Naive thymus-derived CD4-positive, alpha-beta T cell (primary cell): ENCODE measurements around the gene NUDT3. TPM values are rescaled to one million over a fixed set of nuclear protein-coding genes. Genes with fewer than 3 reads are reported as not detected.

ENCODE experiments used
- ATAC-seq: fragments of 150-1000 bp; cut with Tn5 transposase; 2 replicates; pipeline ENCODE4 v1.10.0; 2021; ENCODE audit warnings: mild to moderate bottlenecking, moderate library complexity
- CTCF ChIA-PET: fragments of 350-600 bp; sonication (Branson Sonifier 250); formaldehyde crosslinking; loops from one replicate; lab custom pipeline; 2021; ENCODE audit warnings: antibody characterized with exemption; lab: Charles Lee
- POLR2A ChIA-PET: fragments of 350-600 bp; sonication (Branson Sonifier 250); formaldehyde crosslinking; loops from one replicate; lab custom pipeline; 2021; ENCODE audit warnings: antibody characterized with exemption, inconsistent platforms; lab: Charles Lee
- DNase-seq, 9 donors: peaks; one replicate each; pipeline versions ENCODE4 v3.0.0 to v3.0.0-alpha.2; 2020 to 2022; ENCODE audit warnings: mixed read lengths in 1 of 9
- H3K27ac ChIP-seq: one replicate; pipeline ENCODE4 v1.7.0; 2013; ENCODE audit warnings: mild to moderate bottlenecking, low read depth, low read length, moderate library complexity
- H3K27me3 ChIP-seq, 2 donors: one replicate each; pipeline ENCODE4 v1.7.0; 2013; ENCODE audit warnings: low read length in 2 of 2, mild to moderate bottlenecking in 2 of 2, moderate library complexity in 2 of 2; ENCODE audit not compliant: control insufficient read depth in 2 of 2, insufficient read depth in 2 of 2
- H3K36me3 ChIP-seq, 3 experiments: 1 replicate in 2 of 3; 2 replicates in 1 of 3; pipeline ENCODE4 v1.7.0; 2013; ENCODE audit warnings: low read length in 3 of 3, mild to moderate bottlenecking in 3 of 3, moderate library complexity in 1 of 3; ENCODE audit not compliant: insufficient read depth in 3 of 3, control insufficient read depth in 2 of 3
- H3K4me1 ChIP-seq, 2 donors: one replicate each; pipeline ENCODE4 v1.7.0; 2013; ENCODE audit warnings: low read length in 2 of 2, mild to moderate bottlenecking in 2 of 2, moderate library complexity in 1 of 2; ENCODE audit not compliant: control insufficient read depth in 2 of 2, insufficient read depth in 2 of 2
- H3K4me3 ChIP-seq: 2 replicates; pipeline ENCODE4 v1.7.0; 2013; ENCODE audit warnings: mild to moderate bottlenecking, low read length
- H3K9me3 ChIP-seq, 3 experiments: 1 replicate in 2 of 3; 2 replicates in 1 of 3; pipeline ENCODE4 v1.7.0; 2013; ENCODE audit warnings: low read length in 3 of 3; ENCODE audit not compliant: control insufficient read depth in 2 of 3
- H3K27ac Mint-ChIP-seq, 9 donors: one replicate each; pipeline ENCODE4 v1.8.0; 2020 to 2022; ENCODE audit warnings: mixed read lengths in 9 of 9, mild to moderate bottlenecking in 8 of 9, moderate library complexity in 5 of 9, inconsistent platforms in 2 of 9
- H3K27me3 Mint-ChIP-seq, 5 donors: one replicate each; pipeline ENCODE4 v1.8.0; 2021 to 2022; ENCODE audit warnings: mixed read lengths in 5 of 5, mild to moderate bottlenecking in 1 of 5
- H3K36me3 Mint-ChIP-seq, 5 donors: one replicate each; pipeline ENCODE4 v1.8.0; 2020 to 2022; ENCODE audit warnings: mixed read lengths in 5 of 5, mild to moderate bottlenecking in 3 of 5, inconsistent platforms in 1 of 5
- H3K4me1 Mint-ChIP-seq, 7 donors: one replicate each; pipeline ENCODE4 v1.8.0; 2020 to 2022; ENCODE audit warnings: mixed read lengths in 7 of 7, mild to moderate bottlenecking in 3 of 7, inconsistent platforms in 1 of 7
- H3K4me3 Mint-ChIP-seq, 10 donors: one replicate each; pipeline ENCODE4 v1.8.0; 2020 to 2022; ENCODE audit warnings: mild to moderate bottlenecking in 10 of 10, mixed read lengths in 10 of 10, moderate library complexity in 6 of 10, inconsistent platforms in 2 of 10
- H3K9me3 Mint-ChIP-seq, 11 donors: one replicate each; pipeline ENCODE4 v1.8.0; 2020 to 2022; ENCODE audit warnings: mixed read lengths in 11 of 11, mild to moderate bottlenecking in 4 of 11, inconsistent platforms in 1 of 11, moderate library complexity in 1 of 11
- intact Hi-C, 2 donors: fragments of 100-400 bp; cut with micrococcal nuclease; formaldehyde crosslinking; loops; one replicate each; pipeline ENCODE4 v1.15.1; 2023
- polyA plus RNA-seq, 2 donors: library from polyadenylated mRNA; unstranded; fragments of 300-500 nt; fragmentation: Illumina TruSeq; gene quantifications; one replicate each; pipeline ENCODE4 v1.2.3, GENCODE V29; 2021
- total RNA-seq, 6 experiments: library from RNA in 5 of 6; stranded (reverse) in 5 of 6; gene quantifications; 1 replicate in 5 of 6; 2 replicates in 1 of 6; pipeline ENCODE4 v1.2.3 and lab custom pipeline; 2021 to 2026

Gene NUDT3
- total and polyA plus RNA-seq, 7 experiments from 2014 or later = 10.4 to 29.7 (median 23.4) TPM

DNA sequence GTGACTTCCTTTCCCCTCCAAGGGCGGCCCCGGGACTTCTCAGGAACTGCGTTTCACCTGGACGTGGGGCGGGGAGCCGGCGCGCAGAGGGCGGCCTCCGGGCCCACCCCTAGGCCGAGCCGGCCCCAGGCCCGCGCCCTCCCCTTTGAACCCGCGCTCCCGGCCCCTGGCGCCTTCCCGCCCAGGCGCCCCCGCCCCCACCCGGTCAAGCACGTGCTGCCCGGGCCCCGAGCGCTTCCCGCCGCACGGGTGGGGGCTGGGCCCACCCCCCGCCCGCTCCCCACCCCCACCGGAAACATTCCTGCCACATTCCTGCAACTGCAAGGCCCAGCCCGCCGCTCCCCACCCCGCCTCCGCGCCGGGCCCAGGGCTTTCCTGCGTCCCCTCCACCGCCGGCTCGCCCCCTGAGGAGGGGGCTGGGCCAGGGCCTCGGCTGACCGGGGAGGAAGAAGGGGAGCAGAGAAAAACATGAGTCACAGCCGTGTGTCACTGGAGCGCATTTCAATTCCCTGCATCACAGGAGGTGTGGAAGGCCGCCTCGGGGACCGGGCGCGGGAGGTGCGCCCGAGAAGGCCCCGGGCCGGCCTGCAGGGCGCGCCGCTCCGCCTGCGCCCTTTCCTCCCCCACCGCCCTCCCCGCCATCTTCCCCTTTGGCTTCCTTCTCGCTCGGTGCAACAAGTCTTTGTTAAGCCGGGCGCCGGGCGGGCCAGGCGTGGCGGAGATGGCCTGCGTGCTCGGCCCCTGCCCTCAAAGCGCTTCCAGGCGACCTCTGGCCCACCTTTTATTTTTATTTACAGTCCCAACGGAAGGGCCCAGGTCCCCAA, 156.9 kb downstream of the NUDT3 start:
- Histone ChIP-seq H3K4me1 (peaks cover 13 to 15% of the 10 kb centered on the region in 2 donors), H3K36me3 (peaks cover 0 to 14% (median 0%) of the 10 kb centered on the region in 3 experiments), H3K4me3 (peak overlapping the region; percentile 66), H3K27ac (peak overlapping the region; percentile 99), H3K9me3 (no peaks in the 10 kb centered on the region), H3K27me3 (no peaks in the 10 kb centered on the region)
- ATAC-seq (peak; percentile 55), DNase-seq (peak in 6 of 9 donors; percentile 22 to 73 (median 62))
- Mint-ChIP-seq H3K4me3 (peak overlapping the region; percentile 88 to 96 (median 94)), H3K27ac (peak overlapping the region; percentile 89 to 99 (median 98)), H3K4me1 (peaks cover 16 to 35% (median 29%) of the 10 kb centered on the region in 7 donors), H3K27me3 (no peaks in the 10 kb centered on the region), H3K9me3 (no peaks in the 10 kb centered on the region), H3K36me3 (peaks cover 0 to 3% (median 0%) of the 10 kb centered on the region in 5 donors)
- intact Hi-C loops = loop anchor here (1.0 to 10.0 kb wide), 18 partner anchors 11 to 1393 kb away; partner anchors contain the start of genes ANKS1A (in 2 of the 2), SMIM29 (in 2 of the 2), TAF11 (in 2 of the 2) and BLTP3A (in 1 of the 2)
- CTCF ChIA-PET = interaction anchor here (1.1 to 1.3 kb wide), 2 partner anchors 9 to 40 kb away, joined by 3 to 4 read pairs; no protein-coding TSS in a partner anchor
- POLR2A ChIA-PET = interaction anchor here (1.2 to 2.2 kb wide), 11 partner anchors 9 to 657 kb away, joined by 3 to 45 read pairs (median 12); partner anchors contain the start of genes NUDT3 and SMIM29

DNA sequence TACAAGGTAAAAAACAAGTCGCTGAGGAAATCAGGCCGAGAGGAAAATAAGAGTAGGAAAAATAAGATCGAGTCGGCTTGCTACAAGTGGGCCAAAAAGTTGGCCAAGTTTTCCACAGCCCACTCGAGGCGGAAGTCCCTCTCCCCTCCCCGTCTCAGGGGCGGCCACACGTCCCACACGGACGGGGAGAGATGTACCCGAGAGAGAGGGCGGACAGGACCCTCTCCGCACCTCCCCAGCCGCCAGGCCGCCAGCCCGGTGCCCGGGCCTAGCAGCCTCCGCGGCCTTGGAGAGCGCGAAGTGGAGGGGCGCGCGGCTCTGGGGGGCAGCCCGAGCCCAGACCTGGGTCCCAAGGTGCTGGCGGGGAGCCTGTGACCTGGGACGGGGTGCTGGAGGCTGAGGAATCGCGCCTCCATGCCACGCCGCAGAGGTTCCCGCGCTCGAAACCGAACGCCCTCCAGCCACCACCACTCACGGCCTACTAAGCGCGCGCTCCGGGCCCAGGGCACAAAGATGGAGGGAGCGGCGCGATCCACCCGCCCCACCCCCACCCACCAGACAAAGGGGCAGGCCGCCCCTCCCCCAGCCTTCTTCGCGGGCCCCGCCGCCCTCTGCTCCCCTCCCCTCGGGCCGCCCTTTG, 157.7 kb downstream of the NUDT3 start:
- no peaks in the 10 kb centered on the region for H3K27me3 Mint-ChIP-seq

DNA sequence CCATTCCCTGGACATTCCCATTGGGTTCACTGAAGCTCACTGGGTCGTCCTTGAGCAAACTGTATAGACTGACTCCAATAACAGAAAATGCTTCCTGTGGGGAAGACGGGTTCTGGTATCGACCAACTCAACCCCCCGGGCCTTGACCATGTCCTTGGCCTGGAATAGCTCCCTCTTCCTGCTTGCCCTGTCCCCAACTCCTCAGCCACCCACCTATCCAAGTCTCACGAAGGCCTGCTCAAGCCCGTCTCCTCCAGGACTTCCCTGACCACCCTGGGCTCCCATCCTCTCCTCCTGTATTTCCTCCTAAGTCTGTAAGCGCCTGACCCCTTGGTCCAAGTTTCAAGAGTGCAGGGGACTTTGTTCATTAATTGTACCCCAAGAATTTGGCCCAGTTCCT, 158.6 kb downstream of the NUDT3 start:
- no peaks in the 10 kb centered on the region for H3K9me3 Mint-ChIP-seq
- H3K36me3 Mint-ChIP-seq = peaks cover 0 to 3% (median 0%) of the 10 kb centered on the region in 5 donors

More for the DNA sequence above, 157.7 kb downstream of the NUDT3 start:
- H3K27ac Mint-ChIP-seq = peak overlapping the region; percentile 64 to 90 (median 84)
- Histone ChIP-seq H3K9me3 (no peaks in the 10 kb centered on the region), H3K27me3 (no peaks in the 10 kb centered on the region), H3K36me3 (peaks cover 0 to 7% (median 0%) of the 10 kb centered on the region in 3 experiments), H3K27ac (peak overlapping the region; percentile 99), H3K4me3 (no peak overlapping the region), H3K4me1 (peaks cover 12 to 15% of the 10 kb centered on the region in 2 donors)
- peaks cover 0 to 3% (median 0%) of the 10 kb centered on the region in 5 donors for H3K36me3 Mint-ChIP-seq
- H3K4me3 Mint-ChIP-seq = peak overlapping the region; percentile 26 to 85 (median 65)
- ChIA-PET CTCF (no interaction called here), POLR2A (interaction anchor here (1.3 to 3.0 kb wide), 2 partner anchors 9 to 11 kb away, joined by 4 to 17 read pairs; no protein-coding TSS in a partner anchor)
- peaks cover 16 to 27% (median 24%) of the 10 kb centered on the region in 7 donors for H3K4me1 Mint-ChIP-seq
- no peaks in the 10 kb centered on the region for H3K9me3 Mint-ChIP-seq
- ATAC-seq = no peak
- peak in 1 of 9 donors; percentile 16 for DNase-seq
- intact Hi-C loops = loop anchor here (1.0 to 10.0 kb wide), 10 partner anchors 38 to 1392 kb away; partner anchors contain the start of genes ANKS1A (in 2 of the 2), TAF11 (in 2 of the 2), ILRUN (in 1 of the 2) and ITPR3 (in 1 of the 2)

DNA sequence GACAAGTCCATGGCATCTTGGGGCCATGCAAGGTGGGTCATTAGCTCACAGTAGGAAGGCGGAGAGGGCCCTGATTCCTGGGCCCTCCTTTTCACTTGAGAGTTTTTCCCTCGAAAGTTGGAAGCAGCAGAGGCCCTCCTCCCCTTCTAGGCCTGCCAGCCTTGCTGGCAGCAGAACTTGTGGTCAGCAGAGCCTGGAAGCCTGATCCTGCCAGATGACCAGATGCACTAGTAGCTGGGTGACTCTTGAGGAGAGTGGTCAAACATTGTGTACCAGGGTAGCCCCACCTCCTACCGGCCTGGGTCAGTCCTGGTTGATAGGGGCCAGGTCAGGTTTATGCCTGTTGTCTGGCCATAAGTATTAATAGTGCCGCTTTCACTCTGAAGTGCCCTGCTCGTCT, 159.6 kb downstream of the NUDT3 start:
- Mint-ChIP-seq H3K36me3 (no peaks in the 10 kb centered on the region), H3K4me1 (peaks cover 6 to 16% (median 11%) of the 10 kb centered on the region in 7 donors), H3K27ac (peak overlapping the region in 2 of 9 donors; percentile 76 to 78), H3K27me3 (no peaks in the 10 kb centered on the region), H3K4me3 (peak overlapping the region in 1 of 10 donors; percentile 3), H3K9me3 (no peaks in the 10 kb centered on the region)
- ATAC-seq = no peak
- H3K27me3 ChIP-seq = no peaks in the 10 kb centered on the region
- ChIA-PET CTCF (no interaction called here), POLR2A (interaction anchor here (0.6 to 3.0 kb wide), 3 partner anchors 9 to 174 kb away, joined by 3 to 17 read pairs (median 6); partner anchors contain the start of gene SMIM29)
- peaks cover 0 to 4% of the 10 kb centered on the region in 2 donors for H3K4me1 ChIP-seq
- H3K4me3 ChIP-seq = no peak overlapping the region
- H3K36me3 ChIP-seq = peaks cover 0 to 3% (median 0%) of the 10 kb centered on the region in 3 experiments
- no peaks in the 10 kb centered on the region for H3K9me3 ChIP-seq
- intact Hi-C loops = loop anchor here (10.0 kb wide), 2 partner anchors 608 to 918 kb away; partner anchors contain the start of genes ITPR3 (in 1 of the 2), TAPBP (in 1 of the 2) and ZBTB22 (in 1 of the 2)
- H3K27ac ChIP-seq = no peak overlapping the region
- DNase-seq = no peak

More for the DNA sequence above, 158.6 kb downstream of the NUDT3 start:
- intact Hi-C loops = loop anchor here (10.0 kb wide), 2 partner anchors 609 to 919 kb away; partner anchors contain the start of genes ITPR3 (in 1 of the 2), TAPBP (in 1 of the 2) and ZBTB22 (in 1 of the 2)
- Histone ChIP-seq H3K27me3 (no peaks in the 10 kb centered on the region), H3K9me3 (no peaks in the 10 kb centered on the region), H3K4me1 (peaks cover 7 to 13% of the 10 kb centered on the region in 2 donors), H3K36me3 (peaks cover 0 to 3% (median 0%) of the 10 kb centered on the region in 3 experiments), H3K27ac (peak overlapping the region; percentile 99), H3K4me3 (no peak overlapping the region)
- peak overlapping the region; percentile 3 to 80 (median 52) for H3K4me3 Mint-ChIP-seq
- CTCF ChIA-PET = interaction anchor here (1.0 kb wide), 1 partner anchor 10 kb away, joined by 3 read pairs; no protein-coding TSS in a partner anchor
- POLR2A ChIA-PET = interaction anchor here (1.1 to 3.0 kb wide), 3 partner anchors 8 to 16 kb away, joined by 4 to 17 read pairs (median 6); partner anchors contain the start of gene SMIM29
- peaks cover 10 to 23% (median 19%) of the 10 kb centered on the region in 7 donors for H3K4me1 Mint-ChIP-seq
- H3K27ac Mint-ChIP-seq = peak overlapping the region; percentile 64 to 90 (median 84)
- no peaks in the 10 kb centered on the region for H3K27me3 Mint-ChIP-seq
- ATAC-seq (no peak), DNase-seq (no peak)

DNA sequence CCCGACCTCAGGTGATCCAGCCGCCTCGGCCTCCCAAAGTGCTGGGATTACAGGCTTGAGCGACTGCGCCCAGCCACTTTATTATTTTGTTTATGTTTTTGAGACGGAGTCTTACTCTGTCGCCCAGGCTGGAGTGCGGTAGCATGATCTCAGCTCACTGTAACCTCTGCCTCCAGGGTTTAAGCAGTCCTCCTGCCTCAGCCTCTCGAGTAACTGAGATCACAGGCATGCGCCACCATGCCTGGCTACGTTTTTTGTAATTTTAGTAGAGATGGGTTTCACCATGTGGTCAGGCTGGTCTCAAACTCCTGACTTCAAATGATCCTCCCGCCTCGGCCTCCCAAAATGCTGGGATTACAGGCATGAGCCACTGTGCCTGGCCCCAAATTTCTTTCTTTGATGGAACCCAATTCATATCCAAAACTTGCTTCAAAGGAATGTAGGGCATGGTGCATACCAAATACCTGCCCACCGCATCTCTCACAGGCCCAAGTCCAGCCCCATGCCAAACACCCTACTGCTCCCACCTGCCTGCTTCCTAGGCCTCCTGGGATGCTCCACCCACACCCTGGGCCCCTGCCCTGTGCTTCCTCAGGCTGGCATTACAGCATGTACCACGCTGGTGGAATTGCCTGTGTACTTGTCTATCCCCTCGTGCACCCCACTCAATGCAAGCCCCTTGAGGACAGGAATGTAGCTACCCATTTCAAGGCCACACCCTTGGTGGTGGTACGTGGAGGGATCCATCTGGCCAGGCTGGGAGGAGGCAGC, 160.7 kb downstream of the NUDT3 start:
- H3K36me3 Mint-ChIP-seq = no peaks in the 10 kb centered on the region
- H3K9me3 ChIP-seq = no peaks in the 10 kb centered on the region
- ATAC-seq (no peak), DNase-seq (no peak)
- H3K36me3 ChIP-seq = no peaks in the 10 kb centered on the region
- no peaks in the 10 kb centered on the region for H3K9me3 Mint-ChIP-seq
- ChIA-PET CTCF (no interaction called here), POLR2A (interaction anchor here (3.0 kb wide), 1 partner anchor 8 kb away, joined by 17 read pairs; no protein-coding TSS in a partner anchor)
- H3K4me3 Mint-ChIP-seq = no peak overlapping the region
- peaks cover 6 to 25% (median 13%) of the 10 kb centered on the region in 7 donors for H3K4me1 Mint-ChIP-seq
- intact Hi-C loops = loop anchor here (10.0 kb wide), 2 partner anchors 607 to 917 kb away; partner anchors contain the start of genes ITPR3 (in 1 of the 2), TAPBP (in 1 of the 2) and ZBTB22 (in 1 of the 2)
- H3K27ac ChIP-seq = no peak overlapping the region
- H3K4me1 ChIP-seq = peaks cover 0 to 4% of the 10 kb centered on the region in 2 donors
- H3K27me3 Mint-ChIP-seq = no peaks in the 10 kb centered on the region
- H3K27me3 ChIP-seq = no peaks in the 10 kb centered on the region
- H3K27ac Mint-ChIP-seq = peak overlapping the region in 3 of 9 donors; percentile 28 to 46 (median 34)
- no peak overlapping the region for H3K4me3 ChIP-seq
